Panc1 (cell line): ENCODE results near the gene MAML1.

Experiments used
- CTCF ChIP-seq: fragments of 450-650 bp; IDR thresholded peaks from 2 replicates; pipeline ENCODE4 v1.5.1; 2017; ENCODE audit warnings: mild to moderate bottlenecking
- POLR2AphosphoS5 ChIP-seq: IDR thresholded peaks from 2 replicates; pipeline ENCODE4 v1.6.1; 2012; ENCODE audit warnings: mild to moderate bottlenecking, low read depth, low read length, moderate library complexity
- SIN3A ChIP-seq: IDR thresholded peaks from 2 replicates; pipeline ENCODE4 v1.6.1; 2012; ENCODE audit warnings: low read depth, mild to moderate bottlenecking, low read length, moderate library complexity, borderline replicate concordance; ENCODE audit not compliant: insufficient read depth

DNA sequence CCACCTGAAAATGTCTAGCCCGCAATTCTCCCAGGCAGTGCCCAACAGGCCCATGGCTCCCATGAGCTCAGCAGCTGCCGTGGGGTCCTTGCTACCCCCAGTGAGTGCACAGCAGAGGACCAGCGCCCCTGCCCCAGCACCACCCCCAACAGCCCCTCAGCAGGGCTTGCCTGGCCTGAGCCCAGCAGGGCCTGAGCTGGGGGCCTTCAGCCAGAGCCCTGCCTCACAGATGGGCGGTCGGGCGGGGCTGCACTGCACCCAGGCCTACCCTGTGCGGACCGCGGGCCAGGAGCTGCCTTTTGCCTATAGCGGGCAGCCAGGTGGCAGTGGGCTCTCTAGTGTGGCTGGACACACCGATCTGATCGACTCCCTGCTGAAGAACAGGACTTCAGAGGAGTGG lies 41.8 kb downstream of the MAML1 start:
- no peak for TF ChIP-seq POLR2AphosphoS5
- no peak for TF ChIP-seq CTCF
- no peak for TF ChIP-seq SIN3A
